ENCODE data around the gene NXPH1.

Gene NXPH1

DNA sequence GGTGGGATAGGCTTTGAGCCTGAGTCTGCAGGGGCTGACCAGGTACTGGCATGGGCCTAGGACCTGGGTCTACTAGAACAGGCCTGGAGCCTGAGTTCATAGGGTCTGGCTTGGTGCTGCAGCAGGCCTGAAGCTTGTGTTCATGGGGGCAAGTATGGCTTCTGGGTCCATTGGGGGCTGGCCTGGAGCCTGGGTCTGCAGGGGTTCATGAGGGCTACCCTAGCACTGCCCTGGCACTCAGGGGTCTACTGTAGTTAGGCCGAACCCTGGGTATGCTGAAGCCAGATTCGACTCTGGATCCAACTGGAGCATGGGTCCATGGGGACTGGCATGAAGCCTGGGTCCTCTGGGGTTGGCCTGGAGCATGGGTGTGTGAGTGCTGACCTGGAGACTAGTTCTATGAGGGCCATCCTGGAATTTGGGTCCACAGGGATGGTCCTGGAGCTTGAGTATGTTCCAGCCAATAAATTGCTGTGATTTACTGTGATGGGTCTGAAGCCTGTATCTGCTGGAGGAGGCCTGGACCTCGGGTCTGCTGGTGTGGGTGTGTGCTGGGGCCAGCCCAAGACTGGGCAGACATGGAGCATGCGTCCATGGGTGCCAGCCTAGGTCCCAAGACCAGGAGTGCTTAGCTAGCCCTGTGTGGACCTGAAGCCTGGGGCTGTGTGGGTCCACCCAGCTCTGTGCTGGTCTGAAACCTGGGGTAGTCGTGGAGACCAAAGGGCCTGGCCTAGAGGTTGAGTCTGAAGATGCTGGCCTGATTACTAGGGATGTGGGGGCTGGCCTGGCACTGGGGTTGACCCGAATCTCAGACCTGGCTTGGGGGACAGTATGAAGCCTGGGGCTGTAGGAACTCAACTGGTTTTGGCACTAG lies 235.5 kb downstream of the NXPH1 start:
- no peak for DNase-seq (ENCODE audit: low read depth)
- H3K4me3 ChIP-seq (replicated peaks; ENCODE audit: low read depth, low read length), result no peak overlapping the region
- TF ChIP-seq, protein P1, sequence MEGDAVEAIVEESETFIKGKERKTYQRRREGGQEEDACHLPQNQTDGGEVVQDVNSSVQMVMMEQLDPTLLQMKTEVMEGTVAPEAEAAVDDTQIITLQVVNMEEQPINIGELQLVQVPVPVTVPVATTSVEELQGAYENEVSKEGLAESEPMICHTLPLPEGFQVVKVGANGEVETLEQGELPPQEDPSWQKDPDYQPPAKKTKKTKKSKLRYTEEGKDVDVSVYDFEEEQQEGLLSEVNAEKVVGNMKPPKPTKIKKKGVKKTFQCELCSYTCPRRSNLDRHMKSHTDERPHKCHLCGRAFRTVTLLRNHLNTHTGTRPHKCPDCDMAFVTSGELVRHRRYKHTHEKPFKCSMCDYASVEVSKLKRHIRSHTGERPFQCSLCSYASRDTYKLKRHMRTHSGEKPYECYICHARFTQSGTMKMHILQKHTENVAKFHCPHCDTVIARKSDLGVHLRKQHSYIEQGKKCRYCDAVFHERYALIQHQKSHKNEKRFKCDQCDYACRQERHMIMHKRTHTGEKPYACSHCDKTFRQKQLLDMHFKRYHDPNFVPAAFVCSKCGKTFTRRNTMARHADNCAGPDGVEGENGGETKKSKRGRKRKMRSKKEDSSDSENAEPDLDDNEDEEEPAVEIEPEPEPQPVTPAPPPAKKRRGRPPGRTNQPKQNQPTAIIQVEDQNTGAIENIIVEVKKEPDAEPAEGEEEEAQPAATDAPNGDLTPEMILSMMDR (IDR thresholded peaks at IDR 0.05; ENCODE audit: low read length, missing control alignments), result no peak

DNA sequence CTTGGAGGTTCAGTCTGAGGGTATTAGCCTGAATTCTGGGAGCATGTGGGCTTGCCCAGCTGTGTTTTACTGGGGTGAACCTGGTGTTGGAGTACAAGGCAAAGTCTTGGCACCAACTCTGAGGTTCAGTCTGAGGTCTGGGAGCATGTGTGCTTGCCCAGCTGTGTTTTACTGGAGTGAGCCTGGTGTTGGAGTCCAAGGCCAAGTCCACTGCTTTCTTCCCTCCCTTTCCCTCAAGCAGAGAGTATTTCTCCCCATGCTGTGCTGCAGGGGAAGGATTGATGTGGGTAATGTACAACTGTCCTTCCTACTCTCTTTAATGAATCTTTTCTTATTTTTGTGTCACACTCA lies 236.1 kb downstream of the NXPH1 start:
- TF ChIP-seq, protein P1 (IDR thresholded peaks at IDR 0.05; ENCODE audit: low read length, missing control alignments), result no peak
- no peak overlapping the region for H3K4me3 ChIP-seq (replicated peaks; ENCODE audit: low read depth, low read length)
- no peak for DNase-seq (ENCODE audit: low read depth)

DNA sequence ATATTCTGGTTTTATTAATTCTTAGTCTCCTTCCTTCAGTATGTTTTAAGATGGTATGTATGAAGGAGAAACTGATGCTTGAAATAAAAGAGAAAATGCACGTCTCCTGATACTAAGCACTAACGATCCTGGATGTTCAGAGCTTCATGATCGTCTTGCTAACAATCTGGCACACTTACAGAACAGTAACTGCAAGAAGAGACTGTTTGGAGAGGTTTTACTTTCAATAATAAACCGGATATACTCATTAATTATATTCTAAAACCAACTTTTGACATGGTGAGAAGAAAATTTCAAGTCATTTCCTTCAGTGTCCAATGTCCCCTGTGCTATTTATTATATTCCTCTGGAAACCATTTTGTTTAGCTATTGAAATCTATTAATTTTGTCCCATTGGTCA lies 251.0 kb downstream of the NXPH1 start:
- TF ChIP-seq, protein P1 (IDR thresholded peaks at IDR 0.05; ENCODE audit: low read length, missing control alignments), result no peak
- H3K4me3 ChIP-seq (replicated peaks; ENCODE audit: low read depth, low read length), result no peak overlapping the region
- DNase-seq (ENCODE audit: low read depth), result no peak

DNA sequence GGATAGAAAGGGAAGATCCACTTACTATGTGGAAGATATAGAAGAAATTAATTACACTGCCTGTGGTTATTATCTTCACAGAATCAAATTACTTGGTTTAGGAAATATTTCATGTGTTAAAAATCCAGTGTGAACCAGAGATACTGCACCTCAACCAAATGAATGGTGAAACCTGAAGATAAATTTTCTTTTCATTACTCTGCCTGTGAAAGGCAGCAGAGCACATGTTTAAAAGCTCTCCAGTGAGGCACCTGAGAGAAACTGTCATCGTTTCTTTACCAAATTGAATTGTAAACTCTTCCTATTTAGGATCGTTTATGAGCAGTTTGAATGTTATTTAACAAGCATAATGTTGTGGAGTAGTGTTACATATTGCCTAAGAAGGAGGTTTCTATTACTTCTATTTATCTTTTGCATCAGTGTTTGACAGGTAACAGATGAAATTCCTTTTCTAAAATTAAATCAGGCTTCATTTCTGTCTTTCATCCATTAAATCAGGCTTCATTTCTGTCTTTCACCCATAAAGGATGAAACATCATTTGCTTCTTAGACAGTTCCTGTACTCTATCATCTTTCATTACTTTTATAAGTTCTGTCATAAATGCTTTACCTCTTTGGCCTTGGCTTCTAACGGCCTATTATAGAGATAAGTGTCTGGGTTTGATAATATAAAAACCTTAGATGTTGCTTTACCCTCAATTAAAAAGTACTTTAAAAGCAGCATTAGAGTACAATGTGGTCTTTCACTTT lies 266.6 kb downstream of the NXPH1 start:
- H3K4me3 ChIP-seq (replicated peaks; ENCODE audit: low read depth, low read length), result no peak overlapping the region
- TF ChIP-seq, protein P1 (IDR thresholded peaks at IDR 0.05; ENCODE audit: low read length, missing control alignments), result no peak
- DNase-seq (ENCODE audit: low read depth), result no peak

DNA sequence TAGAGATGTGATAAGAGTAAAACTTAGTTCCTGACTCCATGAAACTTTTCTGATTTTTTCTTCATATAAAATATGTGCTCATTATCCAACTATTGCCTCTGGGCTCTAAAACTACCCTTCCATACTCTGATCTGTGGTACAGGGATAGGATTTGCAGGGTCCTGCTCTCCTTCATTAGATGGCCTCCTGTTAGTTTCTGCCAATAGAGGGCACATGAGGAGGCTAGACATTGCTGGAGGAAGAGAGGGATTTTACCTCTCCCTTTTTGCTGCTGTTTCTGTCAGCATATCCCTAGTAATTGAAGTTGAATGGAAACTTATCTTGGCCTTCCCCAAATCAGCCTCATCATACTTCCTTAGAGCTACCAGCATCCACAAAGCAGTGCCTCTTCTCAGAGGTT lies 269.4 kb downstream of the NXPH1 start:
- H3K4me3 ChIP-seq (replicated peaks; ENCODE audit: low read depth, low read length), result no peak overlapping the region
- no peak for DNase-seq (ENCODE audit: low read depth)
- TF ChIP-seq, protein P1 (IDR thresholded peaks at IDR 0.05; ENCODE audit: low read length, missing control alignments), result no peak

DNA sequence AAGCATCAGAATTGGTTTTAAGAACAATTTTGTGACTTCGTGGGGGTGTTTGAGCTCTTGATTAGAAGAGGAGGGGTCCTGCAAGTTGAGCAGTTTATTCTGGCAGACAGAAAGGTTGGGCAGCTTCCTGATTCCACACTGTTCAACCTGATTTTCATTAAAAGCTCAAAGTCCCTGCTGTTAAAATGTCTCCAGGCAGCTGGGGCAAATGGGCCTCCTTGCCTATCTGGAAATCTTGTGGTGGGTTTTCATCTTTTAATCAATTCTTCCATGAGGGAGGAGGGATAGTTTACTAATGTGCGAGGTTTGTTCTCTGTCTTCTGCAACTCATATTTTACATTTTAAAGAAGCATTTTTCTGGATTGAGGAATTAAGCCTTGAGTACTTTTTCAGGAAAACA lies 276.7 kb downstream of the NXPH1 start:
- DNase-seq (ENCODE audit: low read depth), result no peak
- H3K4me3 ChIP-seq (replicated peaks; ENCODE audit: low read depth, low read length), result no peak overlapping the region
- TF ChIP-seq, protein P1 (IDR thresholded peaks at IDR 0.05; ENCODE audit: low read length, missing control alignments), result no peak
